Hepatocyte (in vitro differentiated cells): Measurements from ENCODE around the gene ALK.

Source experiments
- EZH2 ChIP-seq: fragments of 200-600 bp; sonication (generic); IDR thresholded peaks from 2 replicates; pipeline ENCODE4 v1.6.1; 2016; ENCODE audit warnings: antibody characterized with exemption, mild to moderate bottlenecking, borderline replicate concordance
- TF ChIP-seq, protein P1 (sequence below): fragments of 200-600 bp; sonication (generic); IDR thresholded peaks from 2 replicates; pipeline ENCODE4 v1.5.1; 2016; ENCODE audit warnings: antibody characterized with exemption, mild to moderate bottlenecking; ENCODE audit not compliant: poor library complexity

DNA sequence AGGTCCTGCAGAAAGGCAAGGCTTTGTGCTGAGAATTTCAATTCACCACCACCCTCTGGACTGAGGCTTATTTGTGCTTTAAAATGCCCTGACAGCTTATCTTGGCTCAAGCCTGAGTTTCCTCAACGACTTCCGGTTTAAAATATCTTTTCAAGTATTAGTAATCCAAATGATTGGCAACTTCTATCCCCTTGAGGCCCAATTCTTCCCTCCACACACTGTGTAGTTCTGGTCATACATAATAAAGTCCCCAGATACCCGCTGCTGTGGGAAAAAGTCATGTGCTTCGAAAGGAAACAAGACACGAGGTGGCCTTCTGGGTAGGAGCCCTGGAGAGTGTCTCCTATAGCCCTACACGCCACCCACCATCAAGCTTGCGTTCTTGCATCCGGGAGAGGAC, 393.4 kb downstream of the ALK start:
- TF ChIP-seq, protein P1, sequence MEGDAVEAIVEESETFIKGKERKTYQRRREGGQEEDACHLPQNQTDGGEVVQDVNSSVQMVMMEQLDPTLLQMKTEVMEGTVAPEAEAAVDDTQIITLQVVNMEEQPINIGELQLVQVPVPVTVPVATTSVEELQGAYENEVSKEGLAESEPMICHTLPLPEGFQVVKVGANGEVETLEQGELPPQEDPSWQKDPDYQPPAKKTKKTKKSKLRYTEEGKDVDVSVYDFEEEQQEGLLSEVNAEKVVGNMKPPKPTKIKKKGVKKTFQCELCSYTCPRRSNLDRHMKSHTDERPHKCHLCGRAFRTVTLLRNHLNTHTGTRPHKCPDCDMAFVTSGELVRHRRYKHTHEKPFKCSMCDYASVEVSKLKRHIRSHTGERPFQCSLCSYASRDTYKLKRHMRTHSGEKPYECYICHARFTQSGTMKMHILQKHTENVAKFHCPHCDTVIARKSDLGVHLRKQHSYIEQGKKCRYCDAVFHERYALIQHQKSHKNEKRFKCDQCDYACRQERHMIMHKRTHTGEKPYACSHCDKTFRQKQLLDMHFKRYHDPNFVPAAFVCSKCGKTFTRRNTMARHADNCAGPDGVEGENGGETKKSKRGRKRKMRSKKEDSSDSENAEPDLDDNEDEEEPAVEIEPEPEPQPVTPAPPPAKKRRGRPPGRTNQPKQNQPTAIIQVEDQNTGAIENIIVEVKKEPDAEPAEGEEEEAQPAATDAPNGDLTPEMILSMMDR = no peak
- TF ChIP-seq EZH2 = no peak
